ENCODE measurements around the gene SLC12A8. TPM values are rescaled to one million over a fixed set of nuclear protein-coding genes. Genes with fewer than 3 reads are reported as not detected.

Gene SLC12A8
- total RNA-seq, 1 donor from 2014 or later = 24.2 TPM

DNA sequence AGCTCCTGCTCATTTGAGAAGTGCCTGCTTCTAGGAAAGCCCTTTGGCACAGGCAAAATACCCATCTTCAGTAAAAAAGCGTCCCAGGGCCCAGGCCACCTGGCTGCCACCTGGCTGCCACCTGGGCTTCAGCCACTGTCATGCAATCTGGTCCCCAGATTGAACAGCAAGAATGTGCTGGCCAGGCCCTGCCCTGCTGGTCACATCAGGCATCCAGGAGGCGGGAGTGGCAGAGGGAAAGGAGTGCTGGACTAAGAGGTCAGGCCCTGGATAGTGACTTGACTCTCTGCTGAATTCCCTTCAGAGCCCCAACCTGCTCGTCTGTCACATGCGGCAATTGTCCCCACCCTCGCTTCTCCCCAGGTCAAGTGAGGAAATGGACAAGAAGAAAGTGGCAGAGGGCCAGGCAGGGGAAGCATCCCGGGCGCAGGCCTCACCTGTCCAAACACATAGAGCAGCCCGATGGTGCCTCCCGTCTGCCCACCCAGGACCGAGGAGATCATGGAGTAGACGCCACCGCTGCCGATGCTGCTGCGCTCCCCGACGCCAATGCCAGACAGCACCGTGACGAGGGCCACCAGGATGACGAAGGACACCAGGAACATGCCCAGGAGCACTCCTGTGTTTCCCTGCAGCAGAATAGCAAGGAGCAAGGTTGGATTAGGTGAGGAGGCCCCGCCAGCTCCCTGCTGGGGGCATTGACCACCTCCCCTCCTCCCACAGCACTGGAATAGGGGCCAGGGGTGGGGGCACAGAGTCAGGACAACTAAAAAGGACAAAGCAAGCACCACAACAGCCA lies 25.5 kb downstream of the SLC12A8 start:
- DNase-seq (ENCODE audit: low spot score) (no peak), ATAC-seq (no peak)

DNA sequence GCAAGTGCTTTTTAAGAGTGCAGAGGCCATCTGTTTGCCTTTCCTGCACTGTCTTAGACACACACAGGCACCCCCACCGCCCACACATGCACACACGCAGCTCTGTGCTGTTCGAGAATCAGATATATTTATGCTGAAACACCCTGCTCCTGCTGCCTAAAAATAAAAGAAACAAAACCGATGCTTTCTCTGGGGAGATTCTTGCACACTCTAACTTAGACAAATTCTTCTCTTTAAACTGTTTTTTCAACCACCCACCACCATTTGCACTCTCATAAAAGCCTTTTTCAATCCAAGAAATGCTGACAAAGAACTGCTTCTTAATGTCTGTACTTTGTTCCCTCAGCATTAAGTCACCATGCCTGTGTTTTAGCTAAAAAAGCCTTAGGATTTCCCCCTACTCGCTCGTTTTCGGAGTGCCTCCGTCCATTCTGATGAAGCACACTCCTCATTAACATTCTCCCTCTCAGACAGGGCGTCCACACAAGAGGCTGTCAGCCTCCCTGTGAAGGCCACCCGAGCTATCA lies 26.2 kb downstream of the SLC12A8 start:
- DNase-seq (ENCODE audit: low spot score) = no peak
- ATAC-seq = no peak

DNA sequence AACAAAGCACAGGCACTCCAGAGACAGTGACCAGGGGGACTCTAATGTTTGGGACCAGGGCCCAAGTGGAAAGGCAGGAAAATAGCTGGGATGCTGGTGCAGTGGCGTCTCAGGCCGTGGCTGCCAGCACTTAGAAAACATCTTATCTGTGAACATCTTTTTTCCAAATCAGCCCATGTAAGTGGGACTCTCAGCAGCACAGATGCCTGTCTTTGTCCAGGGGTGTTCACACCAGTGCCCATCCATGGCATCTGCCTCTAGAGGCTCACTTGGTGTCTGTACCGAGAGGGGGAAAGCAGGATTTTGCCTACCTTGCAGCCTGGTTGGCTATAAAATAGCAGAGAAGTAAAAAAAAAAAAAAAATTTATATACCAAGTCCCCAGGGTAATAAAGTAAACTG lies 26.7 kb downstream of the SLC12A8 start:
- ATAC-seq = no peak
- DNase-seq (ENCODE audit: low spot score) = no peak

DNA sequence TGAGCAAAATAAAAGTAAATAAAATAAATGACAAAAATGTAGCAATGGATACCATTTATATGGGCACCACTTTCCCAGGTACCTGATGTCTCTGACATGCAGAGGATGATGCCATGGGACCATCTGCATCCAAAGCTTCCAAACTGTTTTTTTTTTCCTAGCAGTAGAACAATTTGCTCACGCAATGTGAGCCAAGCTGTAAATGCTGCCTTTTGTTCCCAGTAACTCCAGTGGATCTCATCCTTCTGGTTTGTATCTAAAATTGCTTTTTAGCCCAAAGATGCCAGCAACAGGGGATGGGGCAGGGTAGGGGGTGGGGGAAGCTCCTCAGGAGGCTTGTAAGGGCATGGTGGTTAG lies 32.7 kb downstream of the SLC12A8 start:
- no peak for DNase-seq (ENCODE audit: low spot score)

DNA sequence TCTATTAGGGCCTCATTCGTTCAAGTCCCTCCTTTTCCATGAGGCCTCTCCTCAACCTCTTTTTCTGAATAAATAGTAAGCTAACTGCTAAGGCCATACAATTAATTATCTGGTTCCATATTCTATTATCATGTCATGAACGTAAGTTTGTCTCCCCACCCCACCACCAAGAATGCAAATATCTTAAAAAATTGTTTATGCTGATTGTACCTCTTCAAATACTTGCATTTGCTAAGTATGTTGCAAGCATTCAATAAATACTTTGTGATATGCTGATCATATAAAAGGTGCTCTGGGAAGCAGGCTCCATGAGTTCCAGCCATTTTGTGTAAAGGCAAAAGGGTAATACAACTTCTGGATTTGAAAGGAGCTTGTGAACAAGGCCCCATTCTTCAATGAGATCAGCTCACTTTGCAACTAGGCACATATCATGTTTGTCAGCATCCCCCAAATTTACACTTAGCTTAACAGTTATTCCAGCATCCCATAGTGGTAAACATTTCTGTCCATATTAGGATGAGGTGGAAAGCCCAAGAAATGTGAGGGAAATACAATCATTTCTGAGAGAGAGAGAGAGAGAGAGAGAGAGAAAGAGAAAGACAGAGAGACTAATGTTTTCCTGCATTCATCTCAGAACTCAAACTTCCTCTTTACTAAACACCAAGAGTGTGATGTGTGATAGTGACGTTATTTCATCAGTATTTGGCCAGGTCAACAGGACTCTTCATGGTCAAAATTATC lies 33.2 kb downstream of the SLC12A8 start:
- DNase-seq (ENCODE audit: low spot score) (no peak), ATAC-seq (no peak)

More for the DNA sequence above, 32.7 kb downstream of the SLC12A8 start:
- no peak for ATAC-seq

DNA sequence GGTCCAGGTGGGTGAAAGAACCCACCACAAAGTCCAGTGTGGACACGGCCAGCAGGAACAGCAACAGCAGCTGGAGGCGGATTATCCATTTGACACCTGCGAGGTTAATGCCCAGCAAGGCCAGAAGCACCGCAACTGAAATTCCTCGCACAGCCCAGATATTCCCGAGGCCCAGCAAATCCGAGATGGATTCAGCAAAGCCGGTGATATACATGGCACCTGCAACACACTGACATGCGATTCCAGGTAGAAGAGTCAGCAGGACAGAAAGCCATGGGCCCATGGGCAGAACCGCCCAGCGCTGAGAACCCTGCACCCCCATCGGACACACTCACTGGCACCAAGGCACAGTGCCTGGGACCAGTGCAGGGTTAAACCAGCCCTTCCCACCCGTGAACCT lies 34.8 kb downstream of the SLC12A8 start:
- DNase-seq (ENCODE audit: low spot score) = no peak
- no peak for ATAC-seq

DNA sequence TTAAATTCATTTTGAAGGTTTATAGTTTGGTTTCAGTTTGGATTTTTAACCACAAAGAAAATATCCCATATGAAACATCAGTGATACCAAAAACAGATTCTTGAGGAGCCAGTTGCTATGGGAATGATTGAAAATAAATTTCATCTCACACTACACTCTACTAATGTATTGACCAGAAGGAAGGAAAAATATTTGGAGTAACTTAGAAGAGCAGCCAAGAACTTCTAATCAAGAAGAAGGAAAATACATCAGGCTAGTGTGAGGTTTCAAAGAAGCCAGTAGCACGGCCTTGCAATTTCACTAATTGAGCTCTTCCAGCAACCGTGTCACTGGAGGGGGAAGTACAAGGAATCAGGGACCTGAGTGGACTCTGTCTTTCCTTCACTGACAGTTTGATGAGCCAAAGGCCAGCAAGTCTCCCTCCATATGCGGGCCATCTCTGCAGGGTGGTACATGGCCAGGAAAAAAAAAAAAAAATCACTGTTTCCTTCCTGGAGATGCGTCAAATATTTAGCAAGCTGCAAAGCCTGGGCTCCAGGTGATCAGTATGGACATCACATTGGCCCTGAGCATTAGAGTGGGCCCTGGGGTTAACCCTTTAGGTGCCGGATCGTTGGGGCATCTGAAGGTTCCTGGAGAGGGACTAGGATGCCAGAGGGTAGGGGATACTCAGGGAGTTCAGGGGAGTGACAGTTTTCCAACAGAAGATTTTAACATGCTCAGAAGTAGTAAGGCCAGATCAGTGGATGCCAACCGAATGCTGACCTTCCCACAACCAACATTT lies 37.1 kb downstream of the SLC12A8 start:
- ATAC-seq (no peak), DNase-seq (ENCODE audit: low spot score) (no peak)

DNA sequence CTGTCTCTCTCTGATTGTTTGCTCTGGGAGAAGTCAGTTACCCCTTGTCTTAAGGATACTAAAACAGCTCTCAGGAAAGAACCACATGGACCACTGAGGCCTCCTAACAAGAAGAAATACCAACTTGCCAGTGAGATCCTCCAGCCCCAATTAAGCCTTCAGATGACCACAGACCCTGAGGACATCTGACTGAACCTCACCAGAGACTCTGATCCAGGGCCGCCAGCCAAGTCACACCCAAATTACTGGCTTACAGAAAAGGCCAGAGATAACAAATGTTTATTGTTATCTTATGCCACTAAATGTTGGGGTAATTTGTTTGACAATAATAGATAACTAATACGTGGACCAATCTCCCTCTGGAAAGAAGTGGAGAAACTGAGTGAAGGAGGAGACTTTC lies 40.2 kb downstream of the SLC12A8 start:
- DNase-seq (ENCODE audit: low spot score) = no peak
- ATAC-seq = no peak

DNA sequence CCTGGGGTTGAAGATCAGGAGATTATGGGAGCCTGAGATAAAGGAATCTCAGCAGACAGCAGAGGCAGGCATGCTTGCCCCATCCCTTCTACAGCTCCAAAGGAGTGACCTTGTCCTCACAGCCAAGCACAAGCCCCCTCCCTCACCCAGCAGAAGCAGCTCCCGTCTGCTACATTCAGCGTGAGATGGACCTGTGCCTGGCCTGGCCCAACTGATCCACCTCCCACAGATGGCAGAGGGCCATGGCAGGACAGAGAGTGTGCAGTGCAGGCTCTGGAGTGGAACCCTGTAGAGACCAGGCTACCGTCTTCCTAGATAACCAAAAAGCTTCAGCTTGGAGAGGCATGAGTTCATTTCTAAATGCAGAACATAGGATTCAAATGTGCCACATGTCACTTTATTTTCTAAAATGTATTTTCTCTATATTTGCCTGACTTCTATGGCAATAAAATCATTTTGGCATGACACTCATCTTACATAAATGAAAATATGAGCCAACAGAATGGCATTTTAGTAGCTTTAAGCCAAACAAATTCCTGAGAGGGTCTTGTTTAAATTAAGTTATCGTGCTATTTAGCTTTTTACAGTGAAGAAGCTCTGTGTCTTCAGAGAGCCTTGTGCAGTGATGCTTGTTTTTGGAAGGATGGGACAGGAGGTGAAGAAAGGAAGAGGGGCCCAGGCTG lies 43.7 kb downstream of the SLC12A8 start:
- ATAC-seq (peak; percentile 42), DNase-seq (ENCODE audit: low spot score) (no peak)

DNA sequence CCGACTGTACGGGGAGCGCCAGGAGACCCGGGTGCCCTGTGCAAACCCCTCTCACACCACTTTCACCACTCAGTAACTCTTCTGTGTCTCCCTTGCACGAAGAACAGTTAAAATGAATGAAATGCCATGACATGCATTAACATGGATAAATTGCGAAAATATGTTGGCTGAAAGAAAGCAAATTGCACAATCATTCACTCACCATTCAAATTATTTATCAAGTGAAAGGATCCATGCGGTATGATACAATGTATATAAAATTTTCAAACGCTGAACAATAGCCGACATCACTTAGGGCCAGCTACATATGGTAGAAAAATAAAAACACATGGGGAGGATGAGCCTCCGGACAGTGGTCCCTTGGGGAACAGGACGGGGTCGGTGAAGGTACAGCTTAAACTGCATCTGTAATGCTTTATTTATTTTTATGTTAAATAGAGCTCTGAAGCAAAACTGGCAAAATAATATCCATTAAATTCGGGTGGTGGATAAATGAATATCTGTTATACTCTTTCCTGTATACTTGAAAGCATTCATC lies 45.9 kb downstream of the SLC12A8 start:
- ATAC-seq (no peak), DNase-seq (ENCODE audit: low spot score) (no peak)

DNA sequence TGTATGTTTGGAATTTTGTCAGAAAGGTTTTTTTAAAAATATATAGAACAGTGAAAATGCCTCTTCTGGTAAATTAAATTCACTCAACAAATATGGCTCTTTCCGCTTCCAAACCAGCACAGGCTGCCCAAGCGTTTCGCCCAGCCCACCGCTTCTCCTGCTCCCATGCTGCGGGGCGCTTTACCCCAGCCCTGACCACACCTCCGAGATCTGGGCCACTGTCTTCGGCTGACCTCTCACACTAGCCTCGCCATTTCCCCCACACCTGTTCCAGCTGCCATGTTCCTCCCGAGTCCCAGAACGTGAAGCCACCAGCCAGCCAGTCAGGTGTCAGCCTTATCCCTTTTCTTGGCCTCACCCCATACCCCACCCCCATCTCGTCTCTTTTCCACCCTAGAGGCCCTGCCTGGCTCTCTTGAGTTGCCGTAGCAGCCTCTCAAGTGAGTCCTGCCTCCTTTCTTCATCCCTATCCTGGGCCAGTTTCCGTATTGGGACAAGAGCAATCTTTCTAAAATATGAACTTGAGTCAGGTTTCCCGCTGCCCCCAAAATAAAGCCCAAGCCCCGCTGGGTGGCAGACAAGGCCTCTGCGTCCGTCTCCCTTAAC lies 46.5 kb downstream of the SLC12A8 start:
- ATAC-seq = no peak
- no peak for DNase-seq (ENCODE audit: low spot score)

DNA sequence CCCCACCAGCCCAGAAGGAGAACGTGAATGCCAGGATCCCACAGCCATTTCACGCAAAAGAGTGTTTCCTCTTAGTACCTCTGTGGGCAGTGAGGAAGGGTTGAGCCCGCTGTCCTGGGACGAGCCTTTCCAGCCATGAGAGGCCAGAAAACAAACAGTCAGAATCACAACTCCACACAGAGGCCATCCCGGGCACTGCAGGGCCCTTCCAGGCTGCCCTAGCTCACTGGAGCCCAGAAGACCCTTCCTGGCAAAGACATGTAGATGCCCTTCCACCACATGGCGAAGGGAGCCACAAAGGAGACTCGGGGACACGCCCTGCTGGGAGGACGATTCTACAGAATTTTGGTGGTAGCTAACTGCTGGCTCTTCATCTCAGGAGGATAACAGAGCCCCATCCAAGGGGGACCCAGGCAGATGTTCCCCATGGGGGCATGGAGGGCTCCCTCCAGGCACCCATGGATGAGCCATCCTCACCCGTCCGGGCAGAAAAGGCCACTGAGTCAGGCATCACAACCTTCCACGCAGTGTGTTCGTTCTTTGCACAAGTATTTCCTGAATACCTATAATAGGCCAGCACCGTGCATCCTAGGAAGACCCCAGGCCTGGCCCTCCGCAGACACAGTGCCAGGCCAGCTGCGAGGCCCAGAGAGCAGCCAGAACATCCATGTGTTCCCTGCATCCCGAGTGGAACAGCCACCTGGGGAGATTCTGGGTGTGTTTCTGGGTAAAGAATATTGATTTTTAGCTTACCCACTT lies 47.2 kb downstream of the SLC12A8 start:
- DNase-seq (ENCODE audit: low spot score) = no peak
- peak; percentile 69 for ATAC-seq

DNA sequence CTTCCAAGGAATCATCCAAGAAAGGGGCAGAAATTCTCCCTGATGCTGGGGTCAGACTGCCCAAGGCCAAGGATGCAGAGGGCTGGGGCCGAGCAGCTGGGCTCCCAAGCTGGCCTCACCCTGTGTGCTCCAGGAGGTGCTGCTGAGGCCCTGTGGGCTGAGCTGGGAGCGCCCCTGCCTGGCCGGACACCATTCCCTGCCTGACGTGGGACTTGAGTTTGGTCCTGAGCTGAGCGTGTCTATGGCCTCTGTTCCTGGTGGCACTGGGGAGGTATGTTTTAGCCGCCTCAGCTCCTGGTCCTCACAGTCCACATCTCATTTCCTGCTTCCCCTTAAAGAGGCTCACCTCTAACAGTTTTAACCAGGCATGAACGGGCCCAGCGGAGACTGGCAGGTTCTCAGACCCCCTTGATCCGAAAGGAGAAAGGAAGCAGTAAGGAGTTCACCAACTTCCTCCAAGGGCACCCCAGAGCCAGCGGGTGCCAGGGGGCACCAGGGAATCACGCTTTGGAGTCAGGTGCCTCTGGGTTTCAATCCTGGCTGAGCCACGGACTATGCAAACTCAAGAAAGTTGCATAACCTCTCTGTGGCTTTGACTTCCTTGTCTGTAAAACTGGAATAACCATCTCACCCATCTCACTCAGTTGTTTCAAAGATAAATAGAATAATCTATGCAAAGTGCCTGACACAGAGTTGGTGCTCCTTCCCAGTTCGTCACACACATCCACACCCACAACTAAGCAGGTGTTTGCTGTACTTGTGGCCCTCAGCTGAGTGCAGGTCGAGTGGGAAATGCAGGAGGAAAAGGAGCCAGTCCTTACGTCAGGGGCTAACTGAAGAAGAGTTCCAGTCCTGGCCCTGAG lies 48.6 kb downstream of the SLC12A8 start:
- ATAC-seq (peak; percentile 44), DNase-seq (ENCODE audit: low spot score) (no peak)

DNA sequence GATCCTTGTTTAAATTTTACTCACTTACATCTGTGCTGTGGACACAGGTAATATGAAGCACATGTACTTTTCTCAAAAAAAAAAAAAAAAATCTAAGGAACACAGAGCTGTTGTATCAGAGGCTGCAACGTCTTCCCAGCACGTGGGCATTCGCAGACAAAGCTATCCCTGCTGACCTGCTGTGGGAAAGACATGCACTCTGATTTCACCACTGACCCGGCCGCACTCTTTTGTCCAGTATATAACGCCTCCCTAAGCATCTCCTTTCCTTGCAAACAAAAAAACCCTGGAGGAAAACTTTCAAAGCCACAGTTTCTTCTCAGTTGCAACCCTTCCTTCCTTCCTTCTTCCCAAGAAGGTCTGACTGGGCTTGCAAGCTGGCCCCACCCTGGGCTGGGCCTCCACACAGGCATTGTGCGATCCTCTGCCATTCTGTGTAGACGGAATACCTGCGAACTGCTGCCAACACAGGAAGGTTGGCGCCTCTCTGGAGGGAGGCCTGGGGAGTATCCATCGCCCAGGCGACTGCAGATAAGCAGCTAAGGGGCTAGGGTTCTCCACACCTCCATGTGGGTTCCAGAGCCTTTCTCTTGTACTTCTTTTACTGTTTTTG lies 50.8 kb downstream of the SLC12A8 start:
- DNase-seq (ENCODE audit: low spot score) (no peak), ATAC-seq (peak; percentile 14)

DNA sequence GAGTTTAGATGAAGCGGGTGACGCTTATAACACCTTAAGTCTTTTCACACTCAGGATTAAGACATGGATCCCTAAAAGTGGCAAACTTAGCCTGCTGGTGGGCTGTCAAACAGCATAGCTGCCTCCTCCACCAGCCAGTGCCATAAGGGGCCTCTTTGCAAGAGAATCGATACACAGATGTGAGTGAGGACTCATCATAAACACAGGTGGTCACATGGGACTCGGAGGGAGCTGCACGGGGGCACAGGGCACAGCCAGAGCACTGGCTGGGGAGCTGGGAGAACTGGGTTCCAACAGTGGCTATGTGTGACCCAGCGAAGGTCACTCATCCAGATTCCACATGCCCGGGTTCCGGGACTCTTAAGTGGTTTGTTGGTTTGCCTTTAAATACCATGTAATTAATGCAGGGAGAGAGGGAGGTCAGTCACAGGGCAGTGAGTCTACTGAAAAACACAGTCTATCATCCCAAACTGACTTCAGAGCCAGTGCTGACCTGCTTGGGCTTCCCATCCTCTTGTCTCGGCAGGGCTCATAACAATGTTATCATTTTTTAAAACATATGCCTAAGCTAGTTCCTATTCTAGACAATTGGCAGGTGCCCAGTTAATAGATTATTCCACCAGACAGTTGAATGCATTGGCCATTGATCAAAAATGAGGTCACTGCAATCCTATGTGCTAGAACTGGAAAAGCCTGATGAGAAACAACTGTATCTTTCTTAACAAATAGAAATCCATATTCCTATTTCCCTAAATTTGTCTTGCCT lies 51.8 kb downstream of the SLC12A8 start:
- DNase-seq (ENCODE audit: low spot score) (no peak), ATAC-seq (no peak)

DNA sequence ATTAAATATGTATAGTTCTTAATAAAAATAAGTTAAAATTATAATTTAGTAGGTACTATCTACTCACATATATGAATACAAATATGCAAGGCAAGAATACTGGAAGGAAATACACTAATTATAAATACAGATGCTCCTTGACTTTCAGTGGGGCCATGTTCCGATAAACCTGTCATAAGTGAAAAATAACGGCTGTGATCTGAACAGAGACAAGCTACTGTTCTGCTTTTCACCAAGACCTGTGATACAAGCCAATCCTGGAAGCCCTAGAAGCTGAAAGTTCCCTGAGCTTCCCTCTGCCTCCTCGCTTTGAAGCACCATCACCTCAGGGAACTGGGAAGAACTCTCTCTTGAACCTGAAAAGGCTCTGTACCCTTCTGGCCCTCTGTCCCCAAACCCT lies 55.4 kb downstream of the SLC12A8 start:
- DNase-seq (ENCODE audit: low spot score) (no peak), ATAC-seq (no peak)

DNA sequence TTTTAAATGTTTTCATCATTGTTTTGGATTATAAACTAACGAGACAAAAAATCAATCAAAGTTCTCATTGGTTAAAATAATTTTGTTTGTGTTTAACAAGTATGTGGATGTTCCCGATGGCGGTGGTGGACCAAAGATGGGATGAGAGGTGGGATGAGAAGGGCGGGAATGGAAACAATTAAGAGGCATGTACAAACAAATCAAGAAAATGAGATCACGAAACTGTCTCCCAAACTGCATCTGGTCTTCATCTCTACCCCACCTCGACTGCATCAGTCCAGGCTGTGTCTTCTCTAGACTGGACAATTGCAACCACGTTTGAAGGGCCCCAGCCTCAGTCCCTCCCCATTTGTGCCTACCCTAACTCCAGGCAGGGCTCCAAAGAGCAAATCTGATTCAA lies 56.1 kb downstream of the SLC12A8 start:
- DNase-seq (ENCODE audit: low spot score) (no peak), ATAC-seq (no peak)
